Psoas muscle (tissue), 8 donors: Measurements from ENCODE around the gene PLK5. TPM values are rescaled to one million over a fixed set of nuclear protein-coding genes. Genes with fewer than 3 reads are reported as not detected.
"Not testable (repeated sequence)": the region's sequence is repeated elsewhere in the genome, so short reads cannot be mapped to it uniquely, and the experiment has no call there.

Experiments
- ATAC-seq, 4 donors: fragments of 200-7000 bp; cut with Tn5 transposase; one replicate each; pipeline ENCODE4 v1.9.1; 2020; ENCODE audit warnings: moderate library complexity in 3 of 4, mild to moderate bottlenecking in 2 of 4
- DNase-seq, 2 donors: peaks; one replicate each; pipeline ENCODE4 v3.0.0-alpha.2; 2020
- H3K27ac ChIP-seq: fragments of 200-600 bp; one replicate; pipeline ENCODE4 v1.8.0; 2022
- H3K27me3 ChIP-seq, 3 donors: fragments of 200-600 bp in 1 of 3; one replicate each; pipeline versions ENCODE4 v1.6.1 to v1.8.0; 2013 to 2022; ENCODE audit warnings: low read length in 2 of 3, mild to moderate bottlenecking in 2 of 3, moderate library complexity in 1 of 3; ENCODE audit not compliant: insufficient read depth in 3 of 3
- H3K36me3 ChIP-seq, 2 donors: fragments of 200-600 bp in 1 of 2; one replicate each; pipeline versions ENCODE4 v1.6.1 to v1.8.0; 2013 to 2022; ENCODE audit warnings: low read depth in 1 of 2, mild to moderate bottlenecking in 1 of 2, moderate library complexity in 1 of 2; ENCODE audit not compliant: insufficient read depth in 1 of 2
- H3K4me1 ChIP-seq: fragments of 200-600 bp; one replicate; pipeline ENCODE4 v1.8.0; 2022
- H3K4me3 ChIP-seq: fragments of 200-600 bp; one replicate; pipeline ENCODE4 v1.8.0; 2022; ENCODE audit warnings: mild to moderate bottlenecking
- H3K9me3 ChIP-seq: fragments of 200-600 bp; one replicate; pipeline ENCODE4 v1.8.0; 2022
- CTCF ChIP-seq: fragments of 200-600 bp; IDR thresholded peaks from one replicate; pipeline ENCODE4 v1.8.0; 2022; ENCODE audit warnings: antibody characterized with exemption
- WGBS, 3 donors: extraction: QIAGEN DNeasy Blood & Tissue Kit; methylation state at CpG; one replicate each; pipeline versions ENCODE4 v1.1.6 to v1.1.7; 2013; 5-methylcytosine and 5-hydroxymethylcytosine counted together
- intact Hi-C, 2 donors: fragments of 100-400 bp; cut with DNase I; formaldehyde crosslinking; loops; one replicate each; pipeline versions ENCODE4 v1.11.0 to v1.14.2; 2022
- polyA plus RNA-seq, 3 donors: library from polyadenylated mRNA; stranded (reverse); fragments of 200-250 nt; gene quantifications; one replicate each; pipeline ENCODE4 v1.2.3, GENCODE V29; 2013
- total RNA-seq, 4 donors: library from RNA; stranded (reverse); fragmentation: NEBNext Ultra II Directional in 2 of 4; extraction: Animal tissue kit (Norgen Biotek cat#: 25700) in 2 of 4; gene quantifications; one replicate each; pipeline versions ENCODE4 v1.2.1 to v1.2.4, GENCODE V29; 2021 to 2023
- donor health status: healthy with polysubstance abuse.
- donor health status: DM: no; HTN: no; CAD: no; lungs with moderate emphysema.
- donor health status: Bipolar disorder and iron deficiency.
- donor health status: healthy.
- donor health status: DM: yes; HTN: yes; CAD: no.
- donor health status: DM: no; HTN: no; CAD: no.
- donor health status: DM: no; HTN: no; CAD: no.
- donor health status: DM: yes; HTN: yes; CAD: no.

PLK5 gene
- total and polyA plus RNA-seq, 7 donors: 0.03 to 0.35 TPM; not detected in 5

GRCh38 chr19:1532003-1532402 lies 8.1 kb downstream of the PLK5 start:
- H3K4me3 ChIP-seq: no peak overlapping the region
- intact Hi-C loops: no loop called here
- DNase-seq (no peak), ATAC-seq (no peak)
- no peaks in the 10 kb centered on the region for H3K4me1 ChIP-seq
- WGBS, 3 donors: 83 to 88% (median 85%) methylated on average over 9 of the region's 9 CpGs
- H3K36me3 ChIP-seq: no peaks in the 10 kb centered on the region
- no peaks in the 10 kb centered on the region for H3K9me3 ChIP-seq
- no peak for TF ChIP-seq CTCF
- H3K27me3 ChIP-seq: peaks cover 0 to 43% (median 14%) of the 10 kb centered on the region in 3 donors
- no peak overlapping the region for H3K27ac ChIP-seq

GRCh38 chr19:1533510-1534150 lies 9.8 kb downstream of the PLK5 start:
- 67 to 73% (median 73%) methylated on average over 15 to 23 of the region's 23 CpGs for WGBS, 3 donors
- Histone ChIP-seq H3K9me3 (no peaks in the 10 kb centered on the region), H3K27me3 (peaks cover 0 to 45% (median 10%) of the 10 kb centered on the region in 3 donors), H3K4me1 (no peaks in the 10 kb centered on the region), H3K27ac (no peak overlapping the region), H3K36me3 (no peaks in the 10 kb centered on the region), H3K4me3 (no peak overlapping the region)
- DNase-seq (no peak), ATAC-seq (no peak)
- no peak for TF ChIP-seq CTCF
- intact Hi-C loops: no loop called here

GRCh38 chr19:1534972-1535371 lies 11.1 kb downstream of the PLK5 start:
- H3K36me3 ChIP-seq: no peaks in the 10 kb centered on the region
- no peak overlapping the region for H3K27ac ChIP-seq
- no peaks in the 10 kb centered on the region for H3K4me1 ChIP-seq
- ATAC-seq (no peak), DNase-seq (no peak)
- peaks cover 0 to 38% (median 7%) of the 10 kb centered on the region in 3 donors for H3K27me3 ChIP-seq
- no peak for TF ChIP-seq CTCF
- intact Hi-C loops: no loop called here
- no peaks in the 10 kb centered on the region for H3K9me3 ChIP-seq
- WGBS, 3 donors: 76 to 93% (median 83%) methylated on average over 12 to 14 of the region's 14 CpGs
- H3K4me3 ChIP-seq: no peak overlapping the region

- H3K4me1 ChIP-seq, H3K27ac ChIP-seq, intact Hi-C loops, H3K4me3 ChIP-seq, DNase-seq, ATAC-seq, H3K36me3 ChIP-seq, H3K9me3 ChIP-seq: not testable (repeated sequence)
- WGBS, 3 donors: 92 to 96% (median 95%) methylated on average over 7 of the region's 7 CpGs
- H3K27me3 ChIP-seq: peaks cover 0 to 34% (median 7%) of the 10 kb centered on the region in 3 donors
These were observed 11.8 kb downstream of the PLK5 start for GRCh38 chr19:1535699-1536098.

GRCh38 chr19:1538978-1539377 lies 15.1 kb downstream of the PLK5 start:
- no peaks in the 10 kb centered on the region for H3K9me3 ChIP-seq
- H3K27ac ChIP-seq: no peak overlapping the region
- ATAC-seq: no peak
- no peaks in the 10 kb centered on the region for H3K4me1 ChIP-seq
- no peak overlapping the region for H3K4me3 ChIP-seq
- no peak for DNase-seq
- H3K36me3 ChIP-seq: no peaks in the 10 kb centered on the region
- intact Hi-C loops: no loop called here
- no peak for TF ChIP-seq CTCF
- WGBS, 3 donors: 21 to 35% (median 32%) methylated on average over 15 of the region's 15 CpGs
- peaks cover 0 to 21% (median 2%) of the 10 kb centered on the region in 3 donors for H3K27me3 ChIP-seq

GRCh38 chr19:1539749-1540148 lies 15.9 kb downstream of the PLK5 start:
- DNase-seq, H3K36me3 ChIP-seq, H3K4me1 ChIP-seq, H3K27ac ChIP-seq, ATAC-seq, H3K4me3 ChIP-seq, H3K9me3 ChIP-seq: not testable (repeated sequence)
- intact Hi-C loops: loop anchor here (10.0 kb wide), 2 partner anchors 225 to 285 kb away; no protein-coding TSS in a partner anchor
- H3K27me3 ChIP-seq: peaks cover 0 to 20% (median 2%) of the 10 kb centered on the region in 3 donors
- 76 to 88% (median 78%) methylated on average over 11 of the region's 11 CpGs for WGBS, 3 donors
